GM10248 (cell line): ENCODE data around the gene SH3GL2.

Source experiments
- CTCF ChIA-PET: fragments of 300-600 bp; sonication (Branson Sonifier 250); formaldehyde crosslinking; extraction: SDS; loops from one replicate; lab custom pipeline; 2021; ENCODE audit warnings: antibody characterized with exemption; lab: Yijun Ruan, JAX
- POLR2A ChIA-PET: fragments of 350-650 bp; sonication (Branson Sonifier 250); formaldehyde crosslinking; extraction: SDS; loops from one replicate; lab custom pipeline; 2020; ENCODE audit warnings: antibody characterized with exemption; lab: Yijun Ruan, JAX
- DNase-seq: peaks from one replicate; pipeline ENCODE4 v3.0.0; 2012; ENCODE audit errors: extremely low spot score
- CTCF ChIP-seq: IDR thresholded peaks from 2 replicates; pipeline ENCODE4 v1.5.1; 2012; ENCODE audit warnings: mild to moderate bottlenecking, low read depth; ENCODE audit errors: extremely low read depth, missing control alignments, control extremely low read depth

Gene SH3GL2

GRCh38 chr9:17636821-17637220 lies 58.0 kb downstream of the SH3GL2 start:
- ChIA-PET CTCF (no interaction called here), POLR2A (no interaction called here)
- no peak for DNase-seq
- TF ChIP-seq CTCF: no peak

GRCh38 chr9:17637229-17637628 lies 58.4 kb downstream of the SH3GL2 start:
- ChIA-PET POLR2A (no interaction called here), CTCF (no interaction called here)
- no peak for DNase-seq
- TF ChIP-seq CTCF: no peak

GRCh38 chr9:17648516-17648915 lies 69.7 kb downstream of the SH3GL2 start:
- ChIA-PET CTCF (no interaction called here), POLR2A (no interaction called here)
- TF ChIP-seq CTCF: no peak

GRCh38 chr9:17651725-17652124 lies 72.9 kb downstream of the SH3GL2 start:
- no peak for TF ChIP-seq CTCF
- CTCF ChIA-PET: no interaction called here
- no peak for DNase-seq
- POLR2A ChIA-PET: no interaction called here

More at GRCh38 chr9:17648516-17648915, 69.7 kb downstream of the SH3GL2 start:
- DNase-seq: no peak

GRCh38 chr9:17653947-17654465 lies 75.1 kb downstream of the SH3GL2 start:
- DNase-seq: no peak
- ChIA-PET POLR2A (no interaction called here), CTCF (no interaction called here)
- no peak for TF ChIP-seq CTCF

GRCh38 chr9:17656889-17657288 lies 78.0 kb downstream of the SH3GL2 start:
- ChIA-PET CTCF (no interaction called here), POLR2A (no interaction called here)
- TF ChIP-seq CTCF: no peak
- no peak for DNase-seq
